ENCODE data around the gene MEGF10. TPM values are rescaled to one million over a fixed set of nuclear protein-coding genes. Genes with fewer than 3 reads are reported as not detected.

MEGF10 gene
- polyA plus RNA-seq, 5 donors: 1.0 to 1.8 (median 1.5) TPM

- no peak for DNase-seq
Measured at GRCh38 chr5:127434588-127434987, 144.0 kb downstream of the MEGF10 start.

GRCh38 chr5:127435821-127436220 is 145.2 kb downstream of the MEGF10 start:
- DNase-seq: no peak

- DNase-seq: no peak
Measured at GRCh38 chr5:127439644-127440043, 149.0 kb downstream of the MEGF10 start.

DNA sequence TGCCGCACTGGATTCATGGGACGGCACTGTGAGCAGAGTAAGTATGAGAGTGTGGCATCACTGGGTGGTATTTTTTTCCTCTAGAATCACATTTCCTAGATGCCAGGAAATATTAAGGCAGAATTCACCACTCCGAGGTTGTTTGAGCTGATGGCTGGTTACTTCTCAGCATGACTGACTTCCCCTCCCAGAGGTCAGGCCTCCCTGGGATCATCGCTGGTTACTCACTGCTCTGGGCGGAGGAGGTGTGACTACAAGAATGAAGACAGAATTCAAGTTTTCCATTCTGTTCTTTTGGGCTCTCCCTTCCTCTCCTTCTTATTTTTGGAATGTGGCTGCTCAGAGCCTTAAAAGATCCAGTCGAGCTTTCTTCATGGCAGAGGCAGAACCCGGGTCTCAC is 150.2 kb downstream of the MEGF10 start:
- no peak for DNase-seq

DNA sequence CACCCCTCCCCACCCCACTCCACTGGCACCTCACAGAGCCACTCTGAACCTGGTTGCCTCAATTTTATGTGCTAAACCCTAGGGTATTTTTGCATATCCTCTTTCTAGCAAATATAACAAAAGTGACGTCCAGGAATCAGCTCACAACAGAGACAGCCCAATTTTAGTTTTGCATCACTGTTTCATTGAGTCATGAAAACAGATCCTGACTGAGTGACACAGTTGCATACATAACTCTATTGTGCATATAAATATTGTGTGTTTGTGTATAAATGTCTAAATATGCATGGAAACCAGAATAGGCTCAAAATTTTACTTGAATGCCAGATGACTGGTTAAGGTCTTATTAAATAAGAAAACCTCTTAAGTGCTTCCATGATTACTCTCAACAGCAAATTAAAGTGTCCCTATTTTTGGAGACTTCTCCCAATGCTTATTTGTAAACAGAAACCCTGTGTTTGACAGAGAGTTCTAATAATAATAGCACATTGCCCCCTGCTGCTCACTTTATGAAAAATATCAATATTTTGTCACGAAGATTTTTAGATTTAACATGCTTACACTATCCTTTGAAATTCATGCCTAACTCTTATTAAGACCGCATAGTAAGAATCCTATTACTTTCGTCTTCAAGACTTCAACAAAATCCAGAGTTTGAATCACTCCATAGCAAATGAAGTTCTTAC is 151.3 kb downstream of the MEGF10 start:
- DNase-seq: no peak

GRCh38 chr5:127444171-127444570 is 153.6 kb downstream of the MEGF10 start:
- peak in 1 of 2 donors; percentile 26 for DNase-seq

DNA sequence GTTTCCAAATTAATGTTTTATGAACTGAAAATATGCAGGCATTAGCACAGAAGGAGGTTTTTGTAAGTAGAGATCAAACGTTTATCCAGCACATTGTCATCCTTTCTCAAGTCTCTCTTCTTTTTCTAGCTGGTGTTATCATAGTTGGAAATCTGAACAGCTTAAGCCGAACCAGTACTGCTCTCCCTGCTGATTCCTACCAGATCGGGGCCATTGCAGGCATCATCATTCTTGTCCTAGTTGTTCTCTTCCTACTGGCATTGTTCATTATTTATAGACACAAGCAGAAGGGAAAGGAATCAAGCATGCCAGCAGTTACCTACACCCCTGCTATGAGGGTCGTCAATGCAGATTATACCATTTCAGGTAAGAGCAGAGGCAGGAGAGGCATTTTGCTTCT is 154.7 kb downstream of the MEGF10 start:
- no peak for DNase-seq

DNA sequence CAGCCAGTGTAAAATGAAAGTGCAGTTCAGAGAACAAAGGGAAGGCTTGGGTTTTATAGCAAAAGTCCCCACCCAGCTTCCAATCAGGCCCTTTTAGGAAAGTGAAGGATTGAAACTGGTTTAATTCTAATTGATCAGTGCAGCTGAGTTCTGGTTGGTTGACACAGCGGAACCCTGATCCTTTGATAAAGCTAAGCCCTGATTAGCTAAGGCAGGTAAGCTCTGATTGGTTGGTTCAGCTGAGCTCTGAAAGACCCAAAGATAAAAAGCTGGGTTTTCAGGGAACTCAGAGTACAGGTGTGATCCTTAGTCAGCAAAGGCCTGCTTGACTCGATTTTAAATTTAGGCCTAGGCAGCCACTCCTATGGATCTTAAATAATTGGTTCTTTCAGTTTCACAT is 156.0 kb downstream of the MEGF10 start:
- DNase-seq: no peak

- DNase-seq: no peak
Measured at GRCh38 chr5:127447827-127448226, 157.2 kb downstream of the MEGF10 start.

- no peak for DNase-seq
Measured at GRCh38 chr5:127450046-127450445, 159.4 kb downstream of the MEGF10 start.

DNA sequence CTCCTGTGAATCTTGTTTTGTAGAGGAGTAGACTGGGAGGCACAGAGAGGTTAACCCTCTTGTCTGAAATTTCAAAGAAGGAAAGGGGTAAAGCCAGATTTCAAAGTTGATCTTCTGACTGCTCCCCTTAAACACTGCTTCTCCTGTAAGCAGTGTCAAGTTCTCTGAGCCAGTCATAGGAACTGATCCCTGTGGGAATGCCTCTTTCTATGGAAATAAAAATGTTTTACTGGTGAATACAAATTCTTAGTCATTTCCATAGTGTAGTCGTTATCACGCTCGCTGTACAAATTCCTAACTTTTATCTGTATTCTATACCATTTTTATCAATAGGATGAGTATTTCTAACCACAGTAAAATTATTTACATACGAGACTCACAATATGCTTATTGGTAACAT is 160.5 kb downstream of the MEGF10 start:
- no peak for DNase-seq

- no peak for DNase-seq
Measured at GRCh38 chr5:127452626-127453025, 162.0 kb downstream of the MEGF10 start.

- no peak for DNase-seq
Measured at GRCh38 chr5:127471211-127471610, 180.6 kb downstream of the MEGF10 start.

DNA sequence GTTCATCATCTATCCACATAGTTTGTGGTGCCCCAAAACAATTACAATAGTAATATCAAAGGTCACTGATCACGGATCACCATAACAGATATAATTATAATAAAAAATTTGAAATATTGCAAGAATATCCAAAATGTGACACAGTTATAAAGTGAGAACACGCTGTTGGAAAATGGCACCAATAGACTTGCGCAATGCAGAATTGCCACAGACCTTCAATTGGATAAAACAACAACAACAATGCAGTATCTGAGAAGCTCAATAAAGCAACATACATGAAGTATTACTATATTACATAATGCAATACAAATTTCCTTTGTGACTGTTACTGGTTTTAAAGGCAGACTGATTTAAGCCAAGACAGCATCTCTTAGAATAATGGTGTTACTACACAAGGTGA is 182.1 kb downstream of the MEGF10 start:
- DNase-seq: no peak

DNA sequence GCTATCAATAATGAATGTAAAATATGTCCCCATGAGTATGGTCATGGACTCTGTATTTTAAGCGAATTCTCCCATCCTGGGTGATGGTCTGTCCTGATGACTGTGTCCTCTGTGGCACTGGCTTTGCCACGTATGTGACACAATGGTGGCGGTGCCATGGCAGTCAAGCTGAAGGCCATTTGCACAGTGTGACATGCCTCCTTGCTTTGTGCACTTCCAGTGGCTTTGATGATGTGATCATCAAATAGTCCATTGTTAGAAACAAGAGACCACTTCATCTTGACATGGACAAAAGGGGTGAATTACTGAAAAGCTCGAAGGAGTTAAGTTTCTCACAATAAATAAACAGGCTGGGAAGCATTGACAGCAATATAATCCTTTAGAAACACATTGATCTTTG is 195.9 kb downstream of the MEGF10 start:
- DNase-seq: no peak

DNA sequence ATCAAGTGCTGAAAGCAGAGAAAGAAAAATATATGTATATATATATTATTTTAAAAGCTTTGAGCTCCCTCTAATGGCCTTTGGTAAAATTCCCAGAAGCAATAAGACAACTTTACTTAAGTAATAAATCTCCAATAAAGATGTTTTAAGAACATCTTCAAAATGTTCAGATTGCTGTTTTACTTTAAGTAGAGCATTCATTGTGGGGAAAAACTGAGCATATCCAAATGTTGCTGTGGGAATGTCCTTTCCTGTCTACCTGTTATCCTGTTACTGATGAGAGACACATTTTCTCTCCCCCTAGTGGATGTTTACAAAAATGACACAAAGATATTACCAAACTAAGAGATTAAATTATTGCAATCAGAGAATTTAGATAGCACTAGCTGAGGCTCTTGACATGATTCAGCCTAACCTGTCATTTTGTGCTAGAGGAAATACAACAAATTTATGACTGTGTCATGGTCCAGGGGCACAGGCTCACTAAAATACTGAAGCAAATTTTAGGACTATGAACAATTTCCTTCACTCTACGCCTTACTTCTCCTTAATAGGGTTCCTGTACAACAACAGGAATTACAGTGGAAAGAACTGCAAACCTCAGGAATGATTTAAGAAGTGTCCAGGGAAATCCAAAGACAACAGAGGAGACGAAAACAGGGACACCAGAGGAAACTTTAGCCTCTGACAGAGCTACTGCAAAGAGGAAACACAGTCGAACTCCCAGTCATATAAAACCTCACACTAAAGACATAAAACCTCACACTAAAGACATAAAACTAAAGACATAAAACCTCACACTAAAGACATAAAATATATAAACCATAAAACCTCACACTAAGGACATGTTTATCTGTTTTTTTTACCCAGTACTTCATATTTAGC is 202.5 kb downstream of the MEGF10 start:
- peak; percentile 49 to 62 for DNase-seq

DNA sequence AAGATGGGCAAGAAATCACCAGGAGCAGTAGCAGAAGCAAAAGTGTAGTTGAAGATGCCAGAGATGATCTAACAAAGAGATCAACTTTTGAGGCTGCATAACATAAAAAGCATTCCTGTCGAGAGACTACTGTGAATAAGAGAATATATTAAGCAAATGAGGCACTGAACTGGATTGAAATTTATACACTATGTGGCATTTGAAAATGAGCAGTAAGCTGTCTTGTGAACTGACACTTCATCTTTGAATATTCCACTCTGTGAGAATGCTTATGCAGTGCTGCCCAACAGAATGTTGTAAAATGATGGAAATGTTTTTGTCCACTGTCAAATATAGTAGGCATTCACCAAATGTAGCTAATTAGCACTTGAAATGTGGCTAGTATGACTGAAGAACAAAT is 208.0 kb downstream of the MEGF10 start:
- DNase-seq: no peak

DNA sequence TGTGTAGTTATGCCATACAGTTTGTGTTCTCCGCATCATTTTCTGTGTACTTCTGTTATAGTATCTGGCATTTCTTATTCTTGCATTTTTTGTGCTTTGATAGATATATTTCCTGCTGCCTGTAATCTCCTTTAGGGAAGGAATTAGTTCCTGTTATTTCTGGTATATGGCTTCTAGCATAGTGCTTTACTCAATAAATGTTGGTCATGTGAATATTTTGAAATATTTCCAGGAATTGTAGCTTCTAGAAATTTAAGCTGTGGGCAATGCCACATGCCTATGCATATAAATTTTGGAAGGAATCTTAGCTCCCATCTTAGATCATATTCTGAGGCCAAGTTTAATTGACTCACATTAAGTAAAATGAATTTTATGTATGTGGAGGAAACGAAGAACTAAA is 215.3 kb downstream of the MEGF10 start:
- DNase-seq: no peak

DNA sequence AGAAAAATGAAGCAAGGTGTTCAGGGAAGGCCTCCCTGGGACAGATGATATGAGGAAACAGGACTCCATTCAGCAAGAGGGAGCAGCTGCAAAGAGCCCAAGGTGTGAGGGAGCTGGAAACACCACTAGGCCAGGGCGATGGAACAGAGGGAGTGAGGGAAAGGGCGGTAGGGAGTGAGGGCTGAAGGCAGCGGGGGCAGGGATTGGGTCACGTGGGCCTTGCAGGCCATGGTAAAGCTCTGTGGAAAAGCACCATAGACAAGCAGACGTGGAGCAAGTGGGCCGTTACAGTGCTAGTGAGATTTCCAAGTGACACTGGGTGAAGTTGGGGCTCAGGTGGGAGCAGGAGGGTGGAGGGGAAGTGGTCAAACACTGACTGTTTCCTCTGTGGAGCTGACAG is 216.0 kb downstream of the MEGF10 start:
- no peak for DNase-seq

GRCh38 chr5:127508644-127509373 is 218.2 kb downstream of the MEGF10 start:
- DNase-seq: no peak
